SU-DHL-6 (cell line): ENCODE data around the gene CDK16.

ENCODE experiments used
- H2AFZ ChIP-seq: fragments of 200-600 bp; sonication (generic); 2 replicates; pipeline ENCODE4 v1.6.1; 2014; ENCODE audit warnings: low read depth, mild to moderate bottlenecking, moderate library complexity, mixed read lengths, antibody characterized with exemption, low read length; ENCODE audit not compliant: severe bottlenecking
- H3F3A ChIP-seq: fragments of 200-600 bp; shearing (Covaris generic); 2 replicates; pipeline ENCODE4 v1.6.0; 2016; ENCODE audit warnings: antibody characterized with exemption, mild to moderate bottlenecking; ENCODE audit not compliant: insufficient read depth
- H3K27ac ChIP-seq: fragments of 200-600 bp; sonication (generic); 2 replicates; pipeline ENCODE4 v1.5.1; 2016; ENCODE audit warnings: low read depth, mild to moderate bottlenecking, low read length, moderate library complexity, mixed read lengths
- H3K27me3 ChIP-seq: fragments of 200-600 bp; sonication (generic), shearing (Covaris generic); 2 replicates; pipeline ENCODE4 v1.6.0; 2014; ENCODE audit warnings: mild to moderate bottlenecking, low read length
- H3K36me3 ChIP-seq: fragments of 200-600 bp; sonication (generic); 2 replicates; pipeline ENCODE4 v1.6.1; 2014; ENCODE audit warnings: mild to moderate bottlenecking, low read length, mixed read lengths
- H3K4me2 ChIP-seq: fragments of 300-600, 200-600 bp; shearing (Covaris generic), sonication (generic); 2 replicates; pipeline ENCODE4 v1.6.0; 2014; ENCODE audit warnings: low read length, low read depth, mild to moderate bottlenecking; ENCODE audit not compliant: poor library complexity, severe bottlenecking
- H3K4me3 ChIP-seq: fragments of 200-600 bp; sonication (generic); 2 replicates; pipeline ENCODE4 v1.5.1; 2014; ENCODE audit warnings: antibody characterized with exemption, low read length, mild to moderate bottlenecking, mixed read lengths; ENCODE audit not compliant: insufficient read depth, poor library complexity, severe bottlenecking
- H3K79me2 ChIP-seq: fragments of 200-600 bp; sonication (generic); 2 replicates; pipeline ENCODE4 v1.6.1; 2014; ENCODE audit warnings: mild to moderate bottlenecking, low read length, moderate library complexity; ENCODE audit not compliant: insufficient read depth
- H3K9ac ChIP-seq: fragments of 200-600 bp; sonication (generic); 2 replicates; pipeline ENCODE4 v1.7.0; 2014; ENCODE audit warnings: mild to moderate bottlenecking, low read length
- H3K9me2 ChIP-seq: fragments of 200-600 bp; sonication (generic); replicated peaks from 2 replicates; pipeline ENCODE4 v1.6.1; 2014; ENCODE audit warnings: low read length; ENCODE audit not compliant: insufficient read depth
- H3K9me3 ChIP-seq: fragments of 200-600 bp; sonication (generic); 2 replicates; pipeline ENCODE4 v1.6.1; 2014; ENCODE audit warnings: low read length, mixed read lengths; ENCODE audit not compliant: insufficient read depth
- H4K20me1 ChIP-seq: fragments of 200-600 bp; sonication (generic); 2 replicates; pipeline ENCODE4 v1.6.1; 2014; ENCODE audit warnings: low read depth, mild to moderate bottlenecking, antibody characterized with exemption, low read length, moderate library complexity, mixed read lengths
- EZH2phosphoT487 ChIP-seq: fragments of 200-600 bp; sonication (generic), shearing (Covaris generic); conservative IDR thresholded peaks from 2 replicates; pipeline ENCODE4 v1.6.1; 2018; ENCODE audit warnings: mild to moderate bottlenecking, antibody characterized with exemption, low read length, moderate library complexity, mixed read lengths
- TF ChIP-seq, protein P1 (sequence below): fragments of 200-600 bp; sonication (generic); IDR thresholded peaks from one replicate; pipeline ENCODE4 v1.5.1; 2017; ENCODE audit warnings: antibody characterized with exemption, mild to moderate bottlenecking, low read length, moderate library complexity; ENCODE audit not compliant: insufficient read depth, poor library complexity, severe bottlenecking

Gene CDK16

DNA sequence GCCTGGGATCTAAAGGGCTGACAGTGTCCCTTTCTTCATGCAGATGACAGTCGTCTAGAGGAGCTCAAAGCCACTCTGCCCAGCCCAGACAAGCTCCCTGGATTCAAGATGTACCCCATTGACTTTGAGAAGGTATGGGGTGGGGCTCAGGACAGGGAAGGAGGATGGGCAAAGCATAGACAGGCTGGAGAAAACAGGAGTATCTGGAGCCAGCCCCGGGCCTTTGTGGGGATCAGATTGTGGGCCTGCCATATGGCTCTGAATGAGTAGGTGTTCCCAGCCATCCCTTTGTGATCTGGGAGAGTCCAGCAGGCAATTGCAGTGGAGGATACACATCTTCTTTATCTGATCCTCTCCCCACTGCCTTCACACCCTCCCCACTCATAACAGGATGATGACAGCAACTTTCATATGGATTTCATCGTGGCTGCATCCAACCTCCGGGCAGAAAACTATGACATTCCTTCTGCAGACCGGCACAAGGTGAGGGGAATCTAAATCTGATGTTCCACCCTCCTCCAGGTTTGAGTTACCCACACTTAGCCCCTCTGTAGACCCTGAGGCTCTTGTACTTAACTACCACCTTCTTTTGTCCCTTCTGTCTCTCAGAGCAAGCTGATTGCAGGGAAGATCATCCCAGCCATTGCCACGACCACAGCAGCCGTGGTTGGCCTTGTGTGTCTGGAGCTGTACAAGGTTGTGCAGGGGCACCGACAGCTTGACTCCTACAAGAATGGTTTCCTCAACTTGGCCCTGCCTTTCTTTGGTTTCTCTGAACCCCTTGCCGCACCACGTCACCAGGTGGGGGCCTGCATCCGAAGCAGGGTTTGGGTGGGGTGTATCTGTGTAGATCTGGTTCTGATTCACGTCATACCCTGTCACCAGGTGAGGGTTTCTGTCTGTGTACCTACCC lies 5.8 kb upstream of the CDK16 start:
- Histone ChIP-seq H3K36me3 (no peaks in the 10 kb centered on the region), H3K9me2 (no peaks in the 10 kb centered on the region), H3K9ac (no peak overlapping the region), H3K9me3 (no peaks in the 10 kb centered on the region), H3K4me2 (no peak overlapping the region), H3K4me3 (no peak overlapping the region), H3K79me2 (no peaks in the 10 kb centered on the region), H4K20me1 (no peaks in the 10 kb centered on the region), H2AFZ (no peak overlapping the region), H3F3A (peaks cover 15% of the 10 kb centered on the region), H3K27me3 (no peaks in the 10 kb centered on the region), H3K27ac (no peak overlapping the region)
- TF ChIP-seq EZH2phosphoT487, result no peak
- TF ChIP-seq, protein P1, sequence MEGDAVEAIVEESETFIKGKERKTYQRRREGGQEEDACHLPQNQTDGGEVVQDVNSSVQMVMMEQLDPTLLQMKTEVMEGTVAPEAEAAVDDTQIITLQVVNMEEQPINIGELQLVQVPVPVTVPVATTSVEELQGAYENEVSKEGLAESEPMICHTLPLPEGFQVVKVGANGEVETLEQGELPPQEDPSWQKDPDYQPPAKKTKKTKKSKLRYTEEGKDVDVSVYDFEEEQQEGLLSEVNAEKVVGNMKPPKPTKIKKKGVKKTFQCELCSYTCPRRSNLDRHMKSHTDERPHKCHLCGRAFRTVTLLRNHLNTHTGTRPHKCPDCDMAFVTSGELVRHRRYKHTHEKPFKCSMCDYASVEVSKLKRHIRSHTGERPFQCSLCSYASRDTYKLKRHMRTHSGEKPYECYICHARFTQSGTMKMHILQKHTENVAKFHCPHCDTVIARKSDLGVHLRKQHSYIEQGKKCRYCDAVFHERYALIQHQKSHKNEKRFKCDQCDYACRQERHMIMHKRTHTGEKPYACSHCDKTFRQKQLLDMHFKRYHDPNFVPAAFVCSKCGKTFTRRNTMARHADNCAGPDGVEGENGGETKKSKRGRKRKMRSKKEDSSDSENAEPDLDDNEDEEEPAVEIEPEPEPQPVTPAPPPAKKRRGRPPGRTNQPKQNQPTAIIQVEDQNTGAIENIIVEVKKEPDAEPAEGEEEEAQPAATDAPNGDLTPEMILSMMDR, result no peak

DNA sequence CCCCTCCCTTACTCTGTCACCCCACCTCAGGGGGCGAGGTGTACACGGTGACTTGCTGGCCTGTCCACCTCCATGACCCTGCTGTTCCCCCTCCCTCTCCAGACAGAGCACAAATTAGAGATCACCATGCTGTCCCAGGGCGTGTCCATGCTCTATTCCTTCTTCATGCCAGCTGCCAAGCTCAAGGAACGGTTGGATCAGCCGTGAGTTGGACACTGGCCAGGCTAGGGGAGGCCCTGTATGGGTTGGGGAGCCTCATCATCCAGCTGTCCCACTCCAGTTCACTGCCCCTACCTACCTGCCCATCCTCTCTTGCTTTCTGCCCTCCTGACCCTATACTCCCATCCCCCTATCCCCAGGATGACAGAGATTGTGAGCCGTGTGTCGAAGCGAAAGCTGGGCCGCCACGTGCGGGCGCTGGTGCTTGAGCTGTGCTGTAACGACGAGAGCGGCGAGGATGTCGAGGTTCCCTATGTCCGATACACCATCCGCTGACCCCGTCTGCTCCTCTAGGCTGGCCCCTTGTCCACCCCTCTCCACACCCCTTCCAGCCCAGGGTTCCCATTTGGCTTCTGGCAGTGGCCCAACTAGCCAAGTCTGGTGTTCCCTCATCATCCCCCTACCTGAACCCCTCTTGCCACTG lies 3.9 kb upstream of the CDK16 start:
- Histone ChIP-seq H3K27me3 (no peaks in the 10 kb centered on the region), H3K36me3 (no peaks in the 10 kb centered on the region), H3K9ac (no peak overlapping the region), H3K4me3 (no peak overlapping the region), H3K9me3 (no peaks in the 10 kb centered on the region), H3K27ac (no peak overlapping the region), H3K9me2 (no peaks in the 10 kb centered on the region), H4K20me1 (no peaks in the 10 kb centered on the region; the same call in 1 of the 2 replicates), H3K4me2 (no peak overlapping the region), H3K79me2 (peaks cover 10% of the 10 kb centered on the region), H2AFZ (no peak overlapping the region), H3F3A (peaks cover 15% of the 10 kb centered on the region)
- no peak for TF ChIP-seq EZH2phosphoT487
- TF ChIP-seq, protein P1, result no peak

- no peak overlapping the region for H2AFZ ChIP-seq
- no peak overlapping the region for H3K4me2 ChIP-seq
- peaks cover 19% of the 10 kb centered on the region for H3K79me2 ChIP-seq
- no peaks in the 10 kb centered on the region for H3K9me3 ChIP-seq
- no peaks in the 10 kb centered on the region; the same call in 1 of the 2 replicates for H4K20me1 ChIP-seq
- H3K27me3 ChIP-seq, result no peaks in the 10 kb centered on the region
- peaks cover 15% of the 10 kb centered on the region for H3F3A ChIP-seq
- TF ChIP-seq, protein P1, result no peak
- TF ChIP-seq EZH2phosphoT487, result no peak
- no peaks in the 10 kb centered on the region for H3K36me3 ChIP-seq
- no peak overlapping the region for H3K9ac ChIP-seq
- H3K9me2 ChIP-seq, result no peaks in the 10 kb centered on the region
- no peak overlapping the region for H3K27ac ChIP-seq
- no peak overlapping the region for H3K4me3 ChIP-seq
Measured at GRCh38 chrX:47215291-47215900, 3.1 kb upstream of the CDK16 start.
